ENCODE measurements around the gene TEF. TPM values are rescaled to one million over a fixed set of nuclear protein-coding genes. Genes with fewer than 3 reads are reported as not detected.
"Not testable (repeated sequence)": the region's sequence is repeated elsewhere in the genome, so short reads cannot be mapped to it uniquely, and the experiment has no call there.

The TEF gene
- total RNA-seq, 1 donor from 2014 or later = 12.5 TPM

DNA sequence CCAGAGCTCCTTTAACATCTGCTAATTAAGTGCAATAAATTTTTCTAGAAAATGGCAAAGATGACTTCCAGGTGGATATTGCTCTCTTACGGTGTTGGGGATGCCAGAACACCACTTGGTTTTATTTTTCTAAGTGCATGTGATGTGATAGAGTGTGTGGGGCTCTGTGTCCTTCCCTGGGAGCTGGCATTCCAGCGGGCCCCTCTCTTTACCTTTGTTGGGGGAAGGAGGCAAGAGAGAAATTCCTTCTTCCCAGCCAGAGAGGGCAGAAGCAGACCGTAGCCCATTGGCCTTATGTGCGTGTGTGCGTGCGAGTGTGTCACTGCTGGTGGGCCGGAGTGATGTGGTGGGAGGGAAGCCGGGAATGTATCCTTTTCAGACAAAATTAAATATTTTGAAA, 17.2 kb downstream of the TEF start:
- H3K27me3 ChIP-seq (ENCODE audit: control insufficient read depth in 3 of 3, insufficient read depth in 3 of 3, low read length in 3 of 3) = no peaks in the 10 kb centered on the region
- H3K9me3 ChIP-seq (ENCODE audit: control insufficient read depth in 3 of 3, low read length in 3 of 3) = no peaks in the 10 kb centered on the region
- no peak overlapping the region for H3K4me3 ChIP-seq (ENCODE audit: low read length in 3 of 3)
- H3K4me1 ChIP-seq (ENCODE audit: control insufficient read depth in 3 of 3, insufficient read depth in 3 of 3, low read length in 3 of 3) = peaks cover 16 to 29% (median 24%) of the 10 kb centered on the region in 3 donors
- H3K9ac ChIP-seq (ENCODE audit: low read depth in 1 of 3, low read length in 3 of 3) = no peak overlapping the region
- no peak overlapping the region for H3K27ac ChIP-seq (ENCODE audit: low read depth, low read length)
- H3K36me3 ChIP-seq (ENCODE audit: control insufficient read depth in 3 of 3, insufficient read depth in 3 of 3, low read length in 3 of 3) = peaks cover 44 to 51% (median 50%) of the 10 kb centered on the region in 3 donors

DNA sequence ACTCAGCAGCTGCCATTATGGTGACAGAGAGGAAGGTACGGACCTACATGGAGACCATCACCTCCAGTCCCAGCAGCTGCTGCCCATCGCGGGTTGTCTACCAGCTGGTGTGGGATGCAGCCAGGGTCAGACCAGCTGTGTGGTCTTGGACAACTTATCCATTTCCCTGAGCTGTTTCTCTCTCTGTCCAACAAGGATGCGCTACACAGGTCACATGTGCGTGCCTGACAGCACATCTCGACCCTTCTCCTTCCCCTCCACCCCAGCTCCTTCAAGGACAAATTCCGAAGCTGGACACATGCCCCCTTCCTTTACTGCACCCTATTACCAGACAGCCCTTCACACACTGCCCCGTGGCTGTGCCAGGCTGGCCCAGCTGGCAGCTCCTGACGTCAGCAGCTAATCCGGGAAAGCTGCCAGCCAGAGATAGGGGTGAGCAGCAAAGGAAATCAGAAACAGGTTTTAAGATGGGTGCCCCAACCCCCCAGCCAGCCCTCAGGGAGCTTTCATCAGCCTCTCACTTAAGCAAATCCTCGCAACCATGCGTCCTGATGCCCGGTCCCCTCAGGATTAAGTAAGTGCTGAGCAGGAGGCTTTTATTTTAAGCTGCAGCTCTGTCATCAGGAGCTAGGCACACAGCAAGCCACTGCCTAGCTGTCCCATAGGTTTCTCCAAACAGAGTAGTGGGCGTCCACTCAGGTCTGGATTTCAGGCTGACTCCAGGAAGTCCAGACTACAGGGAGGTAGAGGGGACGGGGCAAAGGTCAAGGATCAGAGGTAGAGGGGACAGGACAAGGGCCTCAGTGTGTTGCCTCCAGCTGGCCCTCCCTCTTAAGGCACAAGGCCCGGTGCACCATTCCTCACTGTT, 20.3 kb downstream of the TEF start:
- H3K4me1 ChIP-seq (ENCODE audit: control insufficient read depth in 3 of 3, insufficient read depth in 3 of 3, low read length in 3 of 3) = peaks cover 19 to 27% (median 22%) of the 10 kb centered on the region in 3 donors
- peak overlapping the region; percentile 68 for H3K27ac ChIP-seq (ENCODE audit: low read depth, low read length)
- H3K27me3 ChIP-seq (ENCODE audit: control insufficient read depth in 3 of 3, insufficient read depth in 3 of 3, low read length in 3 of 3) = no peaks in the 10 kb centered on the region
- H3K9ac ChIP-seq (ENCODE audit: low read depth in 1 of 3, low read length in 3 of 3) = peak overlapping the region in 2 of 3 donors; percentile 69 to 75
- H3K9me3 ChIP-seq (ENCODE audit: control insufficient read depth in 3 of 3, low read length in 3 of 3) = no peaks in the 10 kb centered on the region
- H3K4me3 ChIP-seq (ENCODE audit: low read length in 3 of 3) = peak overlapping the region in 1 of 3 donors; percentile 35
- peaks cover 15 to 20% (median 20%) of the 10 kb centered on the region in 3 donors for H3K36me3 ChIP-seq (ENCODE audit: control insufficient read depth in 3 of 3, insufficient read depth in 3 of 3, low read length in 3 of 3)

- H3K9me3 ChIP-seq (ENCODE audit: control insufficient read depth in 3 of 3, low read length in 3 of 3); H3K4me3 ChIP-seq (ENCODE audit: low read length in 3 of 3); H3K27me3 ChIP-seq (ENCODE audit: control insufficient read depth in 3 of 3, insufficient read depth in 3 of 3, low read length in 3 of 3): not testable (repeated sequence)
- peaks cover 19 to 27% (median 22%) of the 10 kb centered on the region in 3 donors for H3K4me1 ChIP-seq (ENCODE audit: control insufficient read depth in 3 of 3, insufficient read depth in 3 of 3, low read length in 3 of 3)
- peaks cover 7 to 12% (median 12%) of the 10 kb centered on the region in 3 donors for H3K36me3 ChIP-seq (ENCODE audit: control insufficient read depth in 3 of 3, insufficient read depth in 3 of 3, low read length in 3 of 3)
- H3K27ac ChIP-seq (ENCODE audit: low read depth, low read length) = peak overlapping the region; percentile 68
- H3K9ac ChIP-seq (ENCODE audit: low read depth in 1 of 3, low read length in 3 of 3) = peak overlapping the region in 1 of 3 donors; percentile 75
Observed at GRCh38 chr22:41402851-41403250, 21.1 kb downstream of the TEF start.

DNA sequence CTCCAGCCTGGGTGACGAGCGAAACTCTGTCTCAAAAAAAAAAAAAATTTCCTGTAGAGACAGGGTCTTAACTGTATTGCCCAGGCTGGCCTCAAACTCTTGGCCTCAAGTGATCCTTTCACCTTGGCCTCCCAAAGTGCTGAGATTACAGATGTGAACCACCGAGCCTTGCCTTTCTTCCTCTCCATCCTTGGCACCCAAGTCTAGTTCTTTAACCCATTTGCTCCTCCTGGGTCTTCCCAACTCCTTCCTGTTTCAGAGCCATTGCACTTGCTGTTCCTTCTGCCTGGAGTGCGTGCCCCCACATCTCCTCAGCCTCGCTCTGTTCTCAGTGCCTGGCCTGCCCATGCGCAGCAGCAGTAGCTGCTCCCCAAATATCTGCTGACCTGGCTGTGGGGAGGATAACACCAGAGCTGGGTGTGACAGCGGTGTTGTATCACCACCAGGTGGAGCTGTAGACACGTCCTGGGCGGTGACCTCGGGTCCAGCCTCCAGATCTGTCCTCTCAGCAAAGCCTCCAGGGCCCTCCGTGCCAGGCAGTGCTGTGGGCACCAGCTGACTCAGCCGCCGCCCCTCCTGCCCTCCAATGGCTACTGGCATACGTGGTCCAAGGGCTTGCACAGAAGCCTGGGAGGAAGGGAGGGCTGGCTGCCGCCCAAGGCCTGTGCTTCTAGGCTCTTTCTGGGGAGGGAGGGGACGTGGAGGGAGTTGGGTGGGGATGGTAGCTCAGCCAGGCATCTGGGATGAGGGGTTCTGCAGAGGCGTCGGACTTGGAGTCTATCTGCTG, 22.0 kb downstream of the TEF start:
- H3K4me1 ChIP-seq (ENCODE audit: control insufficient read depth in 3 of 3, insufficient read depth in 3 of 3, low read length in 3 of 3) = peaks cover 19 to 31% (median 22%) of the 10 kb centered on the region in 3 donors
- peaks cover 0 to 4% (median 3%) of the 10 kb centered on the region in 3 donors for H3K36me3 ChIP-seq (ENCODE audit: control insufficient read depth in 3 of 3, insufficient read depth in 3 of 3, low read length in 3 of 3)
- no peaks in the 10 kb centered on the region for H3K27me3 ChIP-seq (ENCODE audit: control insufficient read depth in 3 of 3, insufficient read depth in 3 of 3, low read length in 3 of 3)
- H3K4me3 ChIP-seq (ENCODE audit: low read length in 3 of 3) = peak overlapping the region in 2 of 3 donors; percentile 35 to 62
- H3K27ac ChIP-seq (ENCODE audit: low read depth, low read length) = peak overlapping the region; percentile 44
- H3K9ac ChIP-seq (ENCODE audit: low read depth in 1 of 3, low read length in 3 of 3) = peak overlapping the region in 1 of 3 donors; percentile 50
- no peaks in the 10 kb centered on the region for H3K9me3 ChIP-seq (ENCODE audit: control insufficient read depth in 3 of 3, low read length in 3 of 3)

GRCh38 chr22:41405588-41405987, 23.8 kb downstream of the TEF start:
- no peaks in the 10 kb centered on the region for H3K36me3 ChIP-seq (ENCODE audit: control insufficient read depth in 3 of 3, insufficient read depth in 3 of 3, low read length in 3 of 3)
- H3K9ac ChIP-seq (ENCODE audit: low read depth in 1 of 3, low read length in 3 of 3) = no peak overlapping the region
- H3K4me3 ChIP-seq (ENCODE audit: low read length in 3 of 3) = no peak overlapping the region
- H3K27me3 ChIP-seq (ENCODE audit: control insufficient read depth in 3 of 3, insufficient read depth in 3 of 3, low read length in 3 of 3) = no peaks in the 10 kb centered on the region
- H3K4me1 ChIP-seq (ENCODE audit: control insufficient read depth in 3 of 3, insufficient read depth in 3 of 3, low read length in 3 of 3) = peaks cover 31 to 44% (median 33%) of the 10 kb centered on the region in 3 donors
- H3K9me3 ChIP-seq (ENCODE audit: control insufficient read depth in 3 of 3, low read length in 3 of 3) = no peaks in the 10 kb centered on the region
- H3K27ac ChIP-seq (ENCODE audit: low read depth, low read length) = no peak overlapping the region

GRCh38 chr22:41406410-41406809, 24.7 kb downstream of the TEF start:
- no peaks in the 10 kb centered on the region for H3K27me3 ChIP-seq (ENCODE audit: control insufficient read depth in 3 of 3, insufficient read depth in 3 of 3, low read length in 3 of 3)
- H3K4me3 ChIP-seq (ENCODE audit: low read length in 3 of 3) = no peak overlapping the region
- H3K9me3 ChIP-seq (ENCODE audit: control insufficient read depth in 3 of 3, low read length in 3 of 3) = no peaks in the 10 kb centered on the region
- H3K9ac ChIP-seq (ENCODE audit: low read depth in 1 of 3, low read length in 3 of 3) = no peak overlapping the region
- peaks cover 39 to 53% (median 41%) of the 10 kb centered on the region in 3 donors for H3K4me1 ChIP-seq (ENCODE audit: control insufficient read depth in 3 of 3, insufficient read depth in 3 of 3, low read length in 3 of 3)
- no peak overlapping the region for H3K27ac ChIP-seq (ENCODE audit: low read depth, low read length)
- no peaks in the 10 kb centered on the region for H3K36me3 ChIP-seq (ENCODE audit: control insufficient read depth in 3 of 3, insufficient read depth in 3 of 3, low read length in 3 of 3)

DNA sequence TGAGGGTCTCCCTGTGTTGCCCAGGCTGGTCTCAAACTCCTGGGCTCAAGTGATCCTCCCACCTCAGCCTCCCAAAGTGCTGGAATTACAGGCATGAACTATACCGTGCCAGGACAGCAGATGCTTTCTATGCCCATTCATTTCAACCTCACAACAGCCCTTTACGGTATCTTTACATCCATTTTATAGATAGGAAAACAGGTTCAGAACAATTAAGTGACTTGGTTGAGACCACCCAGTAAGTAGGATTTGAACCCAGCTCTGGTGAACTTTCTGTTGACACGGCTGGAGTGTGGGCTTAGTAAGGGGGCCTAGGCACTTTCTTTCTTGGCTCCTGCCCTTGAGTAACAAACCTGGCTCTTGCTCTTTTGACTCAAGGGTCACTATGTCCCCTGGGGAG, 25.7 kb downstream of the TEF start:
- no peaks in the 10 kb centered on the region for H3K9me3 ChIP-seq (ENCODE audit: control insufficient read depth in 3 of 3, low read length in 3 of 3)
- no peaks in the 10 kb centered on the region for H3K36me3 ChIP-seq (ENCODE audit: control insufficient read depth in 3 of 3, insufficient read depth in 3 of 3, low read length in 3 of 3)
- no peaks in the 10 kb centered on the region for H3K27me3 ChIP-seq (ENCODE audit: control insufficient read depth in 3 of 3, insufficient read depth in 3 of 3, low read length in 3 of 3)
- no peak overlapping the region for H3K4me3 ChIP-seq (ENCODE audit: low read length in 3 of 3)
- H3K9ac ChIP-seq (ENCODE audit: low read depth in 1 of 3, low read length in 3 of 3) = no peak overlapping the region
- peaks cover 38 to 51% (median 39%) of the 10 kb centered on the region in 3 donors for H3K4me1 ChIP-seq (ENCODE audit: control insufficient read depth in 3 of 3, insufficient read depth in 3 of 3, low read length in 3 of 3)
- no peak overlapping the region for H3K27ac ChIP-seq (ENCODE audit: low read depth, low read length)

DNA sequence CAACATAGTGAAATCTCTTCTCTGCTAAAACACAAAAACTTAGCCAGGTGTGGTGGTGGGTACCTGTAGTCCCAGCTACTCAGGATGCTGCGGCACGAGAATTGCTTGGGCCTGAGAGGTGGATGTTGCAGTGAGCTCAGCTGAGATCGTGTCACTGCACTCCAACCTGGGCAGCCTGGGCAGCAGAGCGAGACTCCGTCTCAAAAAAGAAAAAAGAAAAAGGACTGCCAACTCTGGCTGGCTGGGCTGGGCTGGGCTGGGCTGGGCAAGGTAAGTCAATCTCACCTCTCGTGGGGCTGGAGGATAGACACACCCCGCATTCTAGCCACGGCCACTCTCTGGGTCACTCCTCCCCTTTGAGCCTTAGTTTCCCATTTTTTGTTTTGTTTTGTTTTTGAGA, 26.9 kb downstream of the TEF start:
- Histone ChIP-seq H3K27ac (ENCODE audit: low read depth, low read length) (no peak overlapping the region), H3K9ac (ENCODE audit: low read depth in 1 of 3, low read length in 3 of 3) (peak overlapping the region in 1 of 3 donors; percentile 12), H3K4me1 (ENCODE audit: control insufficient read depth in 3 of 3, insufficient read depth in 3 of 3, low read length in 3 of 3) (peaks cover 40 to 48% (median 40%) of the 10 kb centered on the region in 3 donors), H3K9me3 (ENCODE audit: control insufficient read depth in 3 of 3, low read length in 3 of 3) (no peaks in the 10 kb centered on the region), H3K36me3 (ENCODE audit: control insufficient read depth in 3 of 3, insufficient read depth in 3 of 3, low read length in 3 of 3) (no peaks in the 10 kb centered on the region), H3K4me3 (ENCODE audit: low read length in 3 of 3) (no peak overlapping the region), H3K27me3 (ENCODE audit: control insufficient read depth in 3 of 3, insufficient read depth in 3 of 3, low read length in 3 of 3) (no peaks in the 10 kb centered on the region)

DNA sequence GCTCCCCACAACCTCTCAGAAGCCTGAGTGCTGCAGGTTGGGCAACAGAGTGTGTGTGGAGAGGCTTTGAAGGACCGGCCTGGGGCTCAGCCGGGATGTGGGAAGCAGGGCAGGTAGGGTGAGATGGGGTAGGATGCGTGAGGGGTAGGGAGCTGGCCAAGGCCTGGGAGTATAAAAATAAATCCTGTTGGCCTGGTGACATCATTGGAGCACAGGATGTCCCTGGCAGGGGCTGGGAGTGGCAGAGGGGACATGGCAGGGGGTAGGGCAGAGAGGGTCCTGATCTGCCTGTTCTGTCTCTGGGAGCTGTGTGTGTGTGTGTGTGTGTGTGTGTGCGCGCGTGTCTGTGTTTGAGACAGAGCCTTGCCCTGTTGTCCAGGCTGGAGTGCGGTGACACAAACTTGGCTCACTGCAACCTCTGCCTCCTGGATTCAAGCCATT, 28.6 kb downstream of the TEF start:
- no peaks in the 10 kb centered on the region for H3K36me3 ChIP-seq (ENCODE audit: control insufficient read depth in 3 of 3, insufficient read depth in 3 of 3, low read length in 3 of 3)
- peak overlapping the region; percentile 80 for H3K27ac ChIP-seq (ENCODE audit: low read depth, low read length)
- peaks cover 47 to 53% (median 47%) of the 10 kb centered on the region in 3 donors for H3K4me1 ChIP-seq (ENCODE audit: control insufficient read depth in 3 of 3, insufficient read depth in 3 of 3, low read length in 3 of 3)

More for the DNA sequence above, 28.6 kb downstream of the TEF start:
- peak overlapping the region in 1 of 3 donors; percentile 29 for H3K4me3 ChIP-seq (ENCODE audit: low read length in 3 of 3)
- H3K9ac ChIP-seq (ENCODE audit: low read depth in 1 of 3, low read length in 3 of 3) = peak overlapping the region; percentile 50 to 70 (median 66)
- H3K27me3 ChIP-seq (ENCODE audit: control insufficient read depth in 3 of 3, insufficient read depth in 3 of 3, low read length in 3 of 3) = no peaks in the 10 kb centered on the region
- H3K9me3 ChIP-seq (ENCODE audit: control insufficient read depth in 3 of 3, low read length in 3 of 3) = no peaks in the 10 kb centered on the region
